NCI-H1092 treated with DMSO at 0.1 percent for 48 hours (cell line): ENCODE measurements around the gene UQCRFS1.

Experiments used
- DNase-seq: peaks from one replicate; lab custom pipeline; 2025; lab: John Stamatoyannopoulos, UW

The UQCRFS1 gene

DNA sequence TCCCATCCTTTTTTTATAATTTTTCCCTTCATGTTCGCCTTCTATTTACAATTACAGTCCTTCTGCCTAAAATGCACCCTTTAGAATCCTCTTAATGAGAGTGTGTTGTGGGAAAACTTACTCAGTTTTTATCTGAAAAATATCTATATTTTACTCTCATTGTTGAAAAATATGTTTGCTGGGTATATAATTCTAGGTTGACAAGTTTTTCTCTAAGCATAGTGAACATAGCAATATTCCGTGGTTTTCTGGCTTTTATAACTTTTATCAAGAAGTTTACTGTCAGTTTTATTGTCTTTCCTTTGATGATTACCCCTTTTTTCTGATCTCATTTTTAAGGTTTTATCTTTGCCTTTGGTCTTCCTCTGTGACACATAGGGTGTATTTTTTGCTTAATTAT lies 57.3 kb downstream of the UQCRFS1 start:
- no peak for DNase-seq
